Measurements from ENCODE around the gene MBD3.

Gene MBD3

DNA sequence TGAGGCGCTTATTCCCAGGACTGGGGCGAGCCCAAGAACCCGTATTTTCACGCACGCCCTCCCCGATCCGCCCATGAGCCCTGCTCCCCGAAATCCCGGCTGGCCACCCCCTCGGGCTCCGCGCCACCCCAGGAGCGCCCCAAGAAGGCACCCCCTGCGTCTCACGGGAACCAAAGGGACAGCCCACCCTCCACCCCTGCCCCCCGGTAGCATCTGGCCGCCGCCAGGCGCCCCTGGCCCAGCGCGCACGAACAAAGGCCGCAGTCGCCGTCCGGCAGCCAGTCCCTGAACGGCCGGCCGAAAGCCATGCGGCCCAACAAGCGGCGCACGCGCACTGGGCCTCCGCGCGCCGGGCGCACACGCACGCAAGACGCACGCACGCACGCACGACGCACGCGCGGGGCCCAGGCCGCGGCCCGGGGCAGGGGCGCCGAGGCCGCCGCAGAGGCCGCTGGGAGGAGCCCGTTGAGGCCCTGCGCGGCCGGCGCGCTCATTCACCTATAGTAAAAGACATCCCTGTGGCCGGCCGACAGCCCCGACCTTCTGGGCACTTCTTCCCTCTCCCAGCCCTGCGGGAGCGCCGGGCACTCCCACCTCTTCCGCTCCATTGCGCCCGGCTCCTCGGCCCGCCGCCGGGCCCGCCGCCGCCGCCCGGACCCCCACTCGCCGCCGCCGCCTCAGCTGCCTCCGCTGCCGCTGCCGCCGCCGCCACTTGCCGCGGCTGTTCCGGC is 476 bp downstream of the MBD3 start:
- peak; percentile 90 to 96 (median 92) for DNase-seq

- peak; percentile 34 to 77 (median 76) for DNase-seq
These were observed 1.1 kb downstream of the MBD3 start for GRCh38 chr19:1591421-1592023.

DNA sequence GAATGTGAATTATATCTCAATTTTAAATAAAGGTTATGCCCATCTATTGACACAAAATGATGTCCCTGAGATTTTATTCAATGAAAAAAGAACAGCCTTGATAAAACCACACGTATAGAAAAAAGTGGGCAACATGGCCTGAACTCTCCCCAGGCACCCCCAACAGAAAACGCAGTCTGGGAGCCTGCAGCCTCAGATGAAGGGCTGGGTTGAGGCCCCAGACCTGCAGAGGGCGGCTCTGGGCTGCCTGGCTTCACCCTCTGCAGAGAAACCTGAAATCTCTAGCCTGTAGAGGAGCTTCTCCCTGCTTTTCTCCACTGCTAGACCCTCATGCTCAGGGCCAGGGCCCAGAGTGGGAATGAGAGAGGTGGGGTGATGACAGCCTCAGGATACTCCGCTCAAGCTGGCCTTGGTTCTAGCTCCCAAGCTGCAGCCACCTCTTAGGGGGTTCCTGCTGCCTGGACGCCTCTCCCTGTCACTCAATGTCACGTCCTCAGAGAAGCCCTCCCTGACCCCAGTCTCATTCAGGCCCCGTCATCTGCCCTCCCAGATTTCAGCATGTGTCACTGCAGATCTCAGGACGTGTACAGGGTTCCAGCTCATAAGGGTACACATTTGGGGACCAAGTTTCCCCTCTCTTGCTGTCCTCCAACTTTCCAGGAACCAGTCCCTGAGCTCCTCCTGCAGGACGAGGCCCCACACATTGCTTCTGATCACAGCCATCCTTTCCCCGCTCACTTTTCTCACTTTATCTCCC is 1.8 kb downstream of the MBD3 start:
- DNase-seq = peak in 1 of 3 experiments; percentile 43

DNA sequence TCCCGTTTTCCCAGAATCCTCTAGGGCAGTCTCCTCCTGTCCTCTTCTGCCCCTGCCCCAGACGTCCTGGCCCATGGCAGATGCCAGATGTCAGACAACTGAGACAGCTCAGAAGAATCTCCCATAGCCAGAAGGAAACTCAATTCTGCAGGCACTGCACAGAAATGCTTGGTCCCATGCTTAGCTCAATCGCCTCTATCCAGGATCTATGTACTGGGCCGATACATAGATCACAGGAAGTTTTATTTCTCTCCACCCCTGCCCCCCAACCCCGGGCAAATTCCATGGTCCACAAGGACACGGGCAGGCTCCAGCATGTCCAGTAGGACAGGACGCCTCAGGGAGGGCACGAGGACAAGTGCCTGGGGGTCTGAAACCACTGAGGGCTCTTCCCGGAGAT is 4.8 kb downstream of the MBD3 start:
- DNase-seq = no peak

GRCh38 chr19:1585243-1585580 is 7.5 kb downstream of the MBD3 start:
- DNase-seq = no peak

DNA sequence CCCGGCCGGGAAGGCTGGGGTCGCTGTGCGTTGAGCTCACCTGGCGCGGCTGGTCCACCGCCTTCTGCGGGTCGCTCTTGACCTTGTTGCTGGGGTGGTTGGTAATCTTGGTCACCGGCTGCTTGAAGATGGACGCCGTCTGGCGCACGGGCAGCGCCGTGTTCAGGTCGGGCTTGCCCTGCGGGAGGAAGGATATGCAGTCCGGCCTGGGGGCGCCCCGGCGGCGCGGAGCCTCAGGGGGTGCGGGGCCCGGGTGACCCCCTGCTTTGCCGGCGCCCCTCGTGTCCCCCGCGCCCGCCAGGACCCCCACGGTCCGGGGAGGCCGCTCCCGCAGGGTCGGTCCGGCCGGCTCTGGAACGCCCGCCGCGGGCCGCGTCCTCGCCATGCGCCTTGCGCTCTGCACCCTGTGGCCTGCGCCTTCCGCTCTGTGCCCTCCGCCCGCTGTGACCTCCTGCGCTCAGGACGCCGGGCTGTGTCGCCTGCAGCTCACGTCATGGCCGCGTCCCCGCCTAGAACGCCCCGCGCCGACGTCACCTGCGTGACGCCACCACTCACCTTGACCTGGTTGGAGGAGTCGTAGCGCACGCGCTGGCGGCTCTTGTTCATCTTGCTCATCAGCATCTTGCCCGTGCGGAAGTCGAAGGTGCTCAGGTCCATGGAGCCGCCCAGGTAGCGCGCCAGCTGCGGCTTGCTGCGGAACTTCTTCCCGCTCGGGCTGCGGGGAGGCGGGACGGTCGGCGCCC is 8.0 kb downstream of the MBD3 start:
- DNase-seq = no peak

DNA sequence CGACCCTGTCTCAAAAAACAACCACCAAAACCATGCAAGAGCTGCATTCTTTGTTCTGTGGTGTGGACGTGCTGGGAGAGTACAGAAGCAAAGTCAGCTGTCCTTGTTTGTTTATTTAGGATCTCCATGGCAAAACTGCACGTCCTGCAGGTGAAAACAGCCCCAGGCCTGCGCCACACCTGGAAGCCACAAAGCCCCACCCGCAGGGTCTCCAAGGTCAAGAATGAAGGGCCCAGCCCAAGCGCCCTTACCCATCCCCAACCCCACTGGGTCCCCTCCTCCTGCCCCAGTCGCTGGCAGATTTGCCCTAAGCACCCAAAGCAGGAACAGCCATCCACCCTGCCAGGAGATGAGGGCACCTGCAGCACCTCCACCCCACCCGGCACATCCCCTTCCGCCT is 10.5 kb downstream of the MBD3 start:
- peak in 2 of 3 experiments; percentile 56 to 83 for DNase-seq

GRCh38 chr19:1580957-1581356 is 11.7 kb downstream of the MBD3 start:
- no peak for DNase-seq

GRCh38 chr19:1580382-1580781 is 12.3 kb downstream of the MBD3 start:
- DNase-seq = no peak

DNA sequence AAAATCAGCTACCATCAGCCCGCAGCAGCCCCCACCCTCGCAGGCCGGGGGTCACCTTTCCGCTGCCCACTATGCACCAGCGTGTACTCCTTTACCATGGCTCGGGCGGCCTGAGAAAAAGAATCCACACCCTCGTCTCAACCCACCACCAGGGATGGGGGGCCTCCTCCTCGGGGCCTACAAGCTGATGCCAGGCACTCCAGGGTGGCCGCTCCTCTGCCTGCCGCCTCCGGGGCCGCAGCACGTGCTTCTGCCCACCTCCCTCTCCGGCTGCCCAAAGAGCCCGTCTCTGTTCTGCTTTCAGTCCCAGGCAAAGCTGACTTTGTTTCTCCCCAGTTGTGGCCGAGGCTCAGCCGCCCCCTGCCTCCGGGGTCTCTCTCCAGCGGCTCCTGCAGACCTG is 13.4 kb downstream of the MBD3 start:
- DNase-seq = no peak

- DNase-seq = peak in 1 of 3 experiments; percentile 46
These were observed 14.6 kb downstream of the MBD3 start for GRCh38 chr19:1577929-1578618.

DNA sequence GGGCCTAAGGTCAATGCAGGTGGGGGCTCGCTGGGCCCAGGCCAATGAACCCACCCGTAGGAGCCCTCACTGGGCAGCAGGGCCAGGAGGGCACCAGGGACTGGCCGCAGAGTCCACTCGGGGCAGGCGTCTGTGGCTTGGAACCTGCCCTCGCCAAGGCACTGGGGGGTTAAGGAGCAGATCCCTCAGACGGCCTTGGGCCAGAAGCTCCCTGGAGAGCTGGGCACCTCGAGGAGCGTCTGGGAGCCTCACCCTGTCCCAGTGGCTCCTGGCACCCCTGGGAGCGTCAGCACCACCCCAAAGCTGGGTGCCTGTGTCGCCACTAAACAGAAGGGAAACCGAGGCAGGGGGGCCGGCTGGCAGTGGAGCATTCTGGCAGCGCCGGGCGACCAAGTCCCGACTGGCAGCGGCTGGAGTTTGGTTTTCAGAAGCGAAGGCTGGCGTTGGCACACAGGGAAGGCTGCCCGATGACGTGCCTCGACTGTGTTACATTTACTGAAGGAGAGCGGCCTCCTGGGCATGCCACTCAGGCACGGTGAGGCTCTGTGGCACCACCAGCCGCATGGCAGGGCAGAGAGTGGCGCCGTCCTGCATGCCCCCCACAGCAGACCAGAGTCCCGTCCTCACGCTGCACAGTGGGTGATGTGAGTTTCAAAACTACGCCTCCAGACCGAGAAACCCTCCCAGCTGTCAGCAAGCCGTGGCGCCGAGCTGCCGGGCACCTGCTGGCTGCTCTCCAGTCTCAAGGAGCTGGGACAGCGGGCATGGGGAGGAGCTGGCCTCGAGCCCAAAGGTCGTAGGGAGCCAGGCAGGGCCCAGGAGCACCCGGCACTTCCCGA is 15.4 kb downstream of the MBD3 start:
- DNase-seq = peak; percentile 48 to 69 (median 68)

DNA sequence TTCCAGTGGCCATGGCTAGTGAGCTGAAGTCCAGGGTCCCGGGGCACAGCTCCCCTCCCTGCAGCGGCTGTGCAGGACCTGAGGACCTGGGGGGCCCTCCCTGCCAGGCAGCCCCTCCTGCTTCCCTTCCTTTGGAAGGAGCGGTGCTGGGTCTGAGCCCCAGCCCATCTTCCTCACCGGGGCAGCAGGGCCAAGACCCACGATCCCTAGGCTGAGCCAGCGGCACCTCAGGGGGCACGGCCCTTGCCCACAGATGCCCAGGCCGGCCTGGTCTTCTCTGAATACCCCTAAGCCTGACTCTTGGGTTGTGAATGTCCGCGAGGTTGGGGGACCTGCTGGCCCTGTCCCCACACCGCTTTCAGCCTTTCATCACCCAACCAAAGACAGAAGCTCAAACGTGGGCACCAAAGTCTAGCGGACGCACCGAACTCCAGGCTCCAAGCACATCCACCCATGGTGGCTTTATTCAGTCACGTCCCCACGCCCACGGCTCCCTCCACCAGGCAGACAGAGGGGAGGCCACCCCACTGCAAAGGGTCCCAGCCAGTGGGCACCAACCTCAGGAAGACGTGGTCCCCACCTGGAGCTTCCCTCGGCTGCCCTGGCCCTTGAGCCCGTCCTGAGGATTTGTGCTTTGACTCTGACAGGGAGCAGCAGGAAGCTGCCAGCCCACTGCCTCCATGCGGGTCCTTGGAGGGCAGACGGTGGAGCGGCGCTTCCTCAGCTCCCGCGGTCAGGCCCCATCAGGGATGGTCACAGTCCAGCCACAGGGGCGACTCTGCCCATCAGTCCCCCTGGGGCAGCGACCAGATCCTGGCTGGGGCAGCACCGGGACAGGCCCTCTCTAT is 16.2 kb downstream of the MBD3 start:
- DNase-seq = no peak

DNA sequence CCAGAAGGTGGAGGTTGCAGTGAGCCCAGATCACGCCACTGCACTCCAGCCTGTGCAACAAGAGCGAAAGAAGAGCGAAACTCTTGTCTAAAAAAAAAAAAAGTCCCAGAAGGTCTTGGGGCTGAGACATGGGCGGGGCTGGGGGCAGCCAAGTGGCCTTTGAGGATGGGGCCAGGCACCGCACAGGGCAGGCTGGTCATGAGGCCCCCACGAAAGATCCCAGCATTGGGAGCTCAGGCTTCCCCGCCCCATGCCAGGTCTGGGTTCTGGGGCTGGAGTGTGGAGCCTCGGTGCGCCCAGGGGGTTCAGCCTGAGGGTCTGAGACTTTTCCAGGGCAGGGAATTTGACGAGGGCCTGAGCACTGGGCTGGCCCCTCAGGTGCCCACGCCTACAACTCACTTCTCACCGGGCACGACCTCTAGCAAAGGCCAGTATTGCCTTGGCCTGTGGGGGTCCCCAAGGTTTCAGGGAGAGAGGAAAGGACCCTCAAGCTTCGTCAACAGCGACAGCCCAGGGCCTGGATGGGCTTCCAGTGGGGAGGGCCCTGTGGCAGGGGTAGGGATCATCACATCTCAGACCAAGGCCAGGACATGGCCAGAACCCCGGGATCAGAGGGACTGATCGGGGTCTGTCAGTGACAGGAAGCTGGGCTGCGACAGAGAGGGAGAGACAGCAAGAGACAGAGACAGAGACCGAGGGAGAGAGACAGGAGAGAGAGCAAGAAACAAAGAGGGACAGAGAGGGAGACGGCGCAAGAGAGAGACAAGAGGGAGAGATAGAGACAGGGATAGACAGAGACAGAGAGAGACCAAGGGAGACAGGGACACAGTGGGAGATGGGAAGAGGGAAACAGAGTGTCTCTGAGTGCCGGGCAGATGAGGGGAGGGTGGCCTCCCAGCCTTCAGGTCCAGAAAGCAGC is 17.1 kb downstream of the MBD3 start:
- DNase-seq = no peak

DNA sequence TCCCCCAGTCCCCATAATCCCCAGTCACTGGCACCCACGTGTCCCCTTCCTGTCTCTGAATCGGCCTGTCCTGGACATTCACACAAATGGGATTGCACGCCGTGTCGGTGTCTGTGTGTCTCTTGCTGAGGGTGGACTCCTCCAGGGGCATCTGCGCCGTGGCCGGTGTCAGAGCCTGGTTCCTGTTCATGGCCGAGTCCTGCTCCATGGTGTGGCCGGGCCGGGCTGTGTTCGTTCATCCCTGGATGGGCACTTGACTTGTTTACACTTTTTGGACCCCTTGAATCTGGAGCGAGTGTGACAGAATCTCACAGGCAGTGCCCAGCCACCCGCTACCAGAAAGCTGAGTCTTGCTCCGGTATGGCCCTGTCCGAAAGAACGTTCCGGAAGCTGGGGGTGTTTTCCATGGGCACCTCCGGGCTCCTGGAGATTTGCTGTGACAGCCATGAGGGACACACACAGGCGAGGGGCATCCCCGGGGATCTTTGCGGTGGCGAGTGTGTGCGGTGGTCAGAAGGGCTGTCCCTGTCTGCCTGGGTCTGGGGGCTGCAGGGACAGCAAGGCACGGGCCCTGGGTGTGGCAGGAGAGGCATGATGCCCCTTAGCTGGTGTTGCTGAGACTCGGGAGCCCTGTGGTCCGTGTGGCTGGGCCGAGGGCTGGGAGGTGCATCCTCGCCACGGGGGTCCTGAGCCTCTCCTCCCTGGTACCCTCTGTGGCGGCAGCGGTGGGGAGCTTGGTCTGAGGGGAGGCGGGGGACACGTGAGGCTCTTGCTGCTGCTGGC is 18.1 kb downstream of the MBD3 start:
- DNase-seq = no peak

DNA sequence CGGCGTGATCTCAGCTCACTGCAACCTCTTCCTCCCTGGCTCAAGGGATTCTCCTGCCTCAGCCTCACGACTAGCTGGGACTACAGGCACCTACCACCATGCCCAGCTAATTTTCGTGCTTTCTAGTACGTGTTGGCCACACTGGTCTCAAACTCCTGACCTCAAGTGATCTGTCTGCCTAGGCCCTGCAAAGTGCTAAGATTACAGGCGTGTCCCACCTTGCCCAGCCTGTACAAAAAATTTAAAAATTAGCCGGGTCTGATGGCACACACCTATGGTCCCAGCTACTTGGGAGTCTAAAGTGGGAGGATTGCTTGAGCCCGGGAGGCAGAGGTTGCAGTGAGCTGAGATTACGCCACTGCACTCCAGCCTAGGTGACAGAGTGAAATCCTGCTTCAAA is 19.9 kb downstream of the MBD3 start:
- DNase-seq = no peak

GRCh38 chr19:1571358-1571757 is 21.3 kb downstream of the MBD3 start:
- no peak for DNase-seq

DNA sequence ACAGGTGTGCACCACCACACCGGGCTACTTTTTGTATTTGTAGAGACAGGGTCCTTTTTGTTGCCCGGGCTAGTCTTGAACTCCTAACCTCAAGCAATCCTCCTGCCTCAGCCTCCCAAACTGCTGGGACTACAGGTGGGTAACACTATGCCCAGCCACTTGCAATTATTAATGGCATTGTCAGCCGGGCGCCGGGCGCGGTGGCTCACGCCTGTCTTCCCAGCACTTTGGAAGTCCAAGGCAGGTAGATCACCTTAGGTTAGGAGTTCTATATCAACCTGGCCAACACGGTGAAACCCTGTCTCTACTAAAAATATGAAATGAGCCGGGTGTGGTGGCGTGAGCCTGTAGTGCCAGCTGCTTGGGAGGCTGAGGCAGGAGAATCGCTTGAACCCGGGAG is 21.8 kb downstream of the MBD3 start:
- no peak for DNase-seq

GRCh38 chr19:1569997-1570396 is 22.7 kb downstream of the MBD3 start:
- DNase-seq = no peak

All from NCI-H1417 (cell line).